Activated T-helper 1 cell treated with anti-CD3 and anti-CD28 coated beads, Interleukin-12 subunit alpha, Interleukin-12 subunit beta, Interleukin-2, Interleukin-4 antibody, amounts not matched to agents 30 ng/mL and 10 ng/mL and 1 ng/mL, durations not matched to agents 14 hours and 24 hours and 36 hours (primary cell): ENCODE measurements around the gene AGO3. TPM values are rescaled to one million over a fixed set of nuclear protein-coding genes. Genes with fewer than 3 reads are reported as not detected.
"Not testable (repeated sequence)": the region's sequence is repeated elsewhere in the genome, so short reads cannot be mapped to it uniquely, and the experiment has no call there.

Experiments
- DNase-seq: peaks from one replicate; pipeline ENCODE4 v3.0.0; 2021; ENCODE audit warnings: low spot score
- H3K27ac Mint-ChIP-seq: one replicate; pipeline ENCODE4 v1.8.0; 2021; ENCODE audit warnings: mild to moderate bottlenecking, mixed read lengths
- H3K27me3 Mint-ChIP-seq: one replicate; pipeline ENCODE4 v1.8.0; 2022; ENCODE audit warnings: mild to moderate bottlenecking, moderate library complexity, mixed read lengths; ENCODE audit not compliant: insufficient read depth
- H3K36me3 Mint-ChIP-seq: one replicate; pipeline ENCODE4 v1.8.0; 2021; ENCODE audit warnings: low read depth, mixed read lengths
- H3K4me1 Mint-ChIP-seq: one replicate; pipeline ENCODE4 v1.8.0; 2021; ENCODE audit warnings: low read depth, mixed read lengths
- H3K4me3 Mint-ChIP-seq: one replicate; pipeline ENCODE4 v1.8.0; 2021; ENCODE audit warnings: mild to moderate bottlenecking, moderate library complexity, mixed read lengths
- H3K9me3 Mint-ChIP-seq: one replicate; pipeline ENCODE4 v1.8.0; 2021; ENCODE audit warnings: mixed read lengths
- intact Hi-C: fragments of 100-400 bp; cut with micrococcal nuclease; formaldehyde crosslinking; loops from one replicate; pipeline ENCODE4 v1.15.1; 2024
- total RNA-seq: library from RNA; stranded (reverse); gene quantifications from 2 replicates; pipeline ENCODE4 v1.2.3, GENCODE V29; 2022

The AGO3 gene
- total RNA-seq, 1 donor from 2014 or later = 33.6 TPM

DNA sequence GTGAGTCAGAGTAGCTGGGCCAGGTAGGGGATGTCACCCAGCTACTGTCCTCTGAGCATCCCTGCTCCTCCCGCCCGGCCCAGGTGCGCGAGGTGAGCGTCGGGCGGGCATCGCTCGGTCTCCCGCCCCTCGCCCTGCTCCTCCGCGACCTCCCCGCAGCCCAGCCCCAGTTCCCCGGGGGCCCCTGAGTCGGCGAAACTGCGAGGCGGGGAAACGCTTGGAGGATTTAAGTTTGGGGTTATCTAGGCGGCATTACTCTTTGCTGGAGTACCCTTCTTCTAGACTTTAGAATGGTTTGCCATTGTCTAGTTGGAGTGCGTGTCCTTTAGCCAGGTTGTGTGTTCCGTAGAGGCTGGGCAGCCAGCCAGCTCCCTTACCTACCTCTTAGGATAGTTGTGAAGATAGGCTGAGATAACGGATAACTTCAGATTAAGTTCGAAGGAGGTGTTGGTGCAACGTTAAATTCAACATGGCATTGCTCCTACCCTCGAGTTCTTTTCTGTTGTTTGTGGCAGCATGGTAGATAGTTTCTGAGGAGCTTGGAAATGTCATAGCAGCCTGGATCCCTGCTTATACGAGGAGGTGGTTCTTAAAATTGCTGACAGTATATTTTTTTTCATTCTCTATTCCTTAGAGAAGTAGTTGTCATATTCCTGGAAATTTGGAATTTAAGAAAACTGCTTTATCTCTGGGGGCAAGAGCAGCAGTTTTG is 697 bp downstream of the AGO3 start:
- H3K27ac Mint-ChIP-seq = peak overlapping the region; percentile 84
- peak; percentile 1 for DNase-seq
- peak overlapping the region; percentile 92 for H3K4me3 Mint-ChIP-seq
- H3K36me3 Mint-ChIP-seq = peaks cover 2% of the 10 kb centered on the region
- intact Hi-C loops = loop anchor here (1.0 to 10.0 kb wide), 12 partner anchors 11 to 899 kb away; partner anchors contain the start of genes ADPRS, AGO1, AGO4 and C1orf216
- H3K4me1 Mint-ChIP-seq = peaks cover 36% of the 10 kb centered on the region
- no peaks in the 10 kb centered on the region for H3K9me3 Mint-ChIP-seq
- no peaks in the 10 kb centered on the region for H3K27me3 Mint-ChIP-seq

DNA sequence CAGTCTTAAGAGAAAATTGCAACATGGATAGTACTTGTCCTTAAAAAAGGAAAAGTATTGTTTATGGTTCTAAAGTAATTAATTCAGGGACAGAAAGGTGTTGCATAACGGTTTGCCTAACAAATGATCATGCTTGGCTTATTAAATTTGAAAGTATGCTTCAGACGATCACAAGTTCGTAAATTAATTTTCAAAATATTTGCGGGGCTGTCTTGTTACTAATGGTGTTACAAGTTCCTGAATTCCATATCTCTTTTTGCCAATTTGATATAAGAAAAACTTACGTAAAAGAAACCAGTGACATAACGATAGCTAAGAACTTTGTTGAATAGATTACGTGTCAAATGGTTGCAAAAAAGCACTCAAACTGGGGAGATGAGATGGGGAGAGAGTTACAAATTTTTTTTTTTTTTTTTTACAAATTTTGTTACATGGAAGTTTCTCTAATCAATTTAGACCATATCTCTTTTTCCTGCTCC is 1.3 kb downstream of the AGO3 start:
- intact Hi-C loops = loop anchor here (5.0 to 10.0 kb wide), 8 partner anchors 125 to 900 kb away; partner anchors contain the start of genes AGO4, C1orf216, KIAA0319L and MRPS15
- Mint-ChIP-seq H3K27me3 (no peaks in the 10 kb centered on the region), H3K36me3 (peaks cover 2% of the 10 kb centered on the region), H3K4me1 (peaks cover 36% of the 10 kb centered on the region), H3K27ac (peak overlapping the region; percentile 65), H3K4me3 (peak overlapping the region; percentile 92), H3K9me3 (no peaks in the 10 kb centered on the region)
- no peak for DNase-seq

DNA sequence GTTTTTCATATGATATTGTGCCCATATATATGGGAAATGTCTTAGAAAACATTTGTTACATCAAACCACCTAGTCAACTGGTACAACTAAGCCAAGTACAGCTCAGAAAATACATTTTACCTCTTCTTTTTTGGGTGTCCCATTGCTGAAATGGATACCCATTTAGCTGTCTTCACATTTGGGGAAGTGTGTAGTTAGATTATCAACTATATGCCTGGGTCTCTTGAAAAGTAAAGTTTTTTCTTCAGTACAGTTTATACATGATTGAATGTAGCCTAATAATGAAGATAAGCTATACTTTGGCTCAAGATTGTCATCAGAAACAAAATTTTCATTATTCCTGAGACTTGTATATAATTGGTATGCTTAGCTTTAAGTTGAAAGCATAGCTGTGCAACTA is 2.0 kb downstream of the AGO3 start:
- no peak for DNase-seq
- intact Hi-C loops = loop anchor here (5.0 to 10.0 kb wide), 8 partner anchors 126 to 901 kb away; partner anchors contain the start of genes AGO4, C1orf216, KIAA0319L and MRPS15
- no peaks in the 10 kb centered on the region for H3K9me3 Mint-ChIP-seq
- H3K27me3 Mint-ChIP-seq = no peaks in the 10 kb centered on the region
- H3K4me1 Mint-ChIP-seq = peaks cover 36% of the 10 kb centered on the region
- H3K36me3 Mint-ChIP-seq = peaks cover 2% of the 10 kb centered on the region
- H3K4me3 Mint-ChIP-seq = peak overlapping the region; percentile 92
- peak overlapping the region; percentile 65 for H3K27ac Mint-ChIP-seq

GRCh38 chr1:35935442-35936388 is 4.8 kb downstream of the AGO3 start:
- Mint-ChIP-seq H3K9me3 (no peaks in the 10 kb centered on the region), H3K4me3 (no peak overlapping the region), H3K36me3 (peaks cover 6% of the 10 kb centered on the region), H3K4me1 (peaks cover 28% of the 10 kb centered on the region), H3K27ac (no peak overlapping the region), H3K27me3 (no peaks in the 10 kb centered on the region)
- intact Hi-C loops = loop anchor here (10.0 kb wide), 1 partner anchor 449 kb away; the partner anchor contains the start of gene STK40
- no peak for DNase-seq

- H3K27ac Mint-ChIP-seq = no peak overlapping the region
- no peak overlapping the region for H3K4me3 Mint-ChIP-seq
- H3K27me3 Mint-ChIP-seq = no peaks in the 10 kb centered on the region
- H3K4me1 Mint-ChIP-seq = peaks cover 35% of the 10 kb centered on the region
- no peak for DNase-seq
- peaks cover 12% of the 10 kb centered on the region for H3K36me3 Mint-ChIP-seq
- H3K9me3 Mint-ChIP-seq = no peaks in the 10 kb centered on the region
- intact Hi-C loops = loop anchor here (10.0 kb wide), 1 partner anchor 448 kb away; the partner anchor contains the start of gene STK40
Measured at GRCh38 chr1:35936838-35937237, 5.9 kb downstream of the AGO3 start.

- Mint-ChIP-seq H3K36me3 (peaks cover 13% of the 10 kb centered on the region), H3K27ac (no peak overlapping the region), H3K4me1 (peaks cover 28% of the 10 kb centered on the region), H3K27me3 (no peaks in the 10 kb centered on the region), H3K9me3 (no peaks in the 10 kb centered on the region), H3K4me3 (no peak overlapping the region)
- no peak for DNase-seq
- intact Hi-C loops = loop anchor here (10.0 kb wide), 1 partner anchor 445 kb away; the partner anchor contains the start of gene STK40
Measured at GRCh38 chr1:35939484-35939883, 8.6 kb downstream of the AGO3 start.

- Mint-ChIP-seq H3K27me3 (no peaks in the 10 kb centered on the region), H3K4me3 (no peak overlapping the region), H3K27ac (no peak overlapping the region), H3K9me3 (no peaks in the 10 kb centered on the region), H3K36me3 (peaks cover 21% of the 10 kb centered on the region), H3K4me1 (peaks cover 36% of the 10 kb centered on the region)
- intact Hi-C loops = no loop called here
- DNase-seq = no peak
Measured at GRCh38 chr1:35945327-35945726, 14.4 kb downstream of the AGO3 start.

DNA sequence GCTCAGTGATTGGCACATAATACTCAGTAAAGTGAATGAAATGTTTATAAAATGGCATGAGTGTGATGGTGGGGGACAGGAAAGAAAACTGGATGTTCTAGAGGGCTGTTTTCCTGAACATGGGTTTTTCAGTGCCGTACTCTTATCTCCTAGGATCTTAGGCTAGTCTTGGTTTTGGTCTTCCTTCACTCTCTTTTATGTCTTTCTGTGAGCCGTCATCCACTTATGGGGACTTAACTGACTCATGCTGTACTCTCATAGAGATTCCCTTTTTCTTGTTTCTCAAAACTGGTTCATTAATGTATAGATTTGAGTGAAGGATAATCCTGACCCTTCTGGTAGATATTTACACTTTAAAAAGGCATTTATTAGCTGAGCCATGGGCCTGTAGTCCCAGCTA is 16.6 kb downstream of the AGO3 start:
- intact Hi-C loops = no loop called here

DNA sequence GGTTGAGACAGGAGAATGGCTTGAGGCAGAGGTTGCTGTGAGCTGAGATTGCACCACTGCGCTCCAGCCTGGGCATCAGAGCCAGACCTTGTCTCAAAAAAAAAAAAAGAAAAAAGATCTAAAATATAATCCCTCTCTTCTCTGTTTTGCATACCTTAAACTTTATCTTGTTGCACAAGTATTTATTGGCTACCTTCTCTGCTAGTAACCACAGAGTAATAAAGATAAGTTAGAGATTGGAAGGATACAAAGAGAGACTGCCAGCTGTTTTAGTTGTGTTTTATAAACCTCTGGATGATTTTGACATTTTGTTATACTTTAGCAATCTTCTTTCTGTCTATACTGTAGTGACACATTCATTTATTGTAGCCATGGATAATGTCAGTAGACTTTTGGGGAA is 27.7 kb downstream of the AGO3 start:
- intact Hi-C loops = no loop called here
- DNase-seq = no peak
- Mint-ChIP-seq H3K4me3 (no peak overlapping the region), H3K4me1 (no peaks in the 10 kb centered on the region), H3K27ac (no peak overlapping the region), H3K27me3 (no peaks in the 10 kb centered on the region), H3K9me3 (no peaks in the 10 kb centered on the region), H3K36me3 (peaks cover 5% of the 10 kb centered on the region)

More for the DNA sequence above, 16.6 kb downstream of the AGO3 start:
- Mint-ChIP-seq H3K27ac (peak overlapping the region; percentile 44), H3K27me3 (no peaks in the 10 kb centered on the region), H3K36me3 (peaks cover 10% of the 10 kb centered on the region), H3K4me1 (peaks cover 15% of the 10 kb centered on the region), H3K9me3 (no peaks in the 10 kb centered on the region), H3K4me3 (no peak overlapping the region)
- DNase-seq = no peak

DNA sequence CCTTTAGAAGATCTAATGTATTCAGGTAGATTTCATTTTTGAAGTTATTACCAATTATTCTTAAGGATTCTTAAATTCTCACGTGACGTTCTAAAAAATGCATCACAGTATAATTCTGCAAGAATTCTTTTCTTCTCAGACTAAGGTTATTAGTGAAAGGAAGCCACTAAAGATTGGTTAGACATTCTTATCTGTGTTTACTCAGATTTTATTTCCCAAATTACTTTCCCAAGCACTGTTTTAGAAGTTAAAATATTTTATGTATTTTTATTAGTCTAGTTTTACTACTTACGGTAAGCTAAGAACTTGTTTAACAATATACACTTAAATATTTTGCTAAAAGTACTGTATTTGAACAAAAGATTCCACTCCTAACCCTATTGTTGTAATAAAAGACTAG is 28.4 kb downstream of the AGO3 start:
- H3K4me1 Mint-ChIP-seq = no peaks in the 10 kb centered on the region
- DNase-seq = no peak
- peaks cover 3% of the 10 kb centered on the region for H3K9me3 Mint-ChIP-seq
- peaks cover 7% of the 10 kb centered on the region for H3K36me3 Mint-ChIP-seq
- no peak overlapping the region for H3K27ac Mint-ChIP-seq
- H3K27me3 Mint-ChIP-seq = no peaks in the 10 kb centered on the region
- intact Hi-C loops = no loop called here
- H3K4me3 Mint-ChIP-seq = no peak overlapping the region

- H3K27me3 Mint-ChIP-seq = no peaks in the 10 kb centered on the region
- H3K36me3 Mint-ChIP-seq = peaks cover 6% of the 10 kb centered on the region
- no peak overlapping the region for H3K4me3 Mint-ChIP-seq
- no peaks in the 10 kb centered on the region for H3K4me1 Mint-ChIP-seq
- no peak for DNase-seq
- peaks cover 4% of the 10 kb centered on the region for H3K9me3 Mint-ChIP-seq
- intact Hi-C loops = no loop called here
- no peak overlapping the region for H3K27ac Mint-ChIP-seq
Measured at GRCh38 chr1:35962952-35963351, 32.0 kb downstream of the AGO3 start.

DNA sequence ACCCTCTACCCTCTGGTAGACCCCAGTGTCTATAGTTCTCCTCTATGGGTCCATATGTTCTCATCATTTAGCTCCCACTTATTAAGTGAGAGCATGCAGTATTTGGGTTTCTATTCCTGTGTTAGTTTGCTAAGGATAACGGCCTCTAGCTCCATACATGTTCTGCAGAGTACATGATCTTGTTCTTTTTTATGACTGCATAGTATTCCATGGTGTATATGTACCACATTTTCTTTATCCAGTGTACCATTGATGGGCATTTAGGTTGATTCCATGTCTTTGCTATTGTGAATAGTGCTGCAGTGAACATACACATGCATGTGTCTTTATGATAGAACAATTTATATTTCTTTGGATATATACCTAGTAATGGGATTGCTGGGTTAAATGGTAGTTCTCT is 33.4 kb downstream of the AGO3 start:
- H3K27ac Mint-ChIP-seq, H3K9me3 Mint-ChIP-seq, H3K27me3 Mint-ChIP-seq, DNase-seq, H3K4me3 Mint-ChIP-seq, intact Hi-C loops, H3K4me1 Mint-ChIP-seq: not testable (repeated sequence)
- peaks cover 17% of the 10 kb centered on the region for H3K36me3 Mint-ChIP-seq
